GM18502 (cell line): ENCODE results near the gene CYB5R3.

Experiments
- ATAC-seq: cut with Tn5 transposase; IDR thresholded peaks from one replicate; pipeline ENCODE4 v1.9.1; 2021; ENCODE audit warnings: mild to moderate bottlenecking; ENCODE audit not compliant: unreplicated experiment, poor library complexity

The CYB5R3 gene

DNA sequence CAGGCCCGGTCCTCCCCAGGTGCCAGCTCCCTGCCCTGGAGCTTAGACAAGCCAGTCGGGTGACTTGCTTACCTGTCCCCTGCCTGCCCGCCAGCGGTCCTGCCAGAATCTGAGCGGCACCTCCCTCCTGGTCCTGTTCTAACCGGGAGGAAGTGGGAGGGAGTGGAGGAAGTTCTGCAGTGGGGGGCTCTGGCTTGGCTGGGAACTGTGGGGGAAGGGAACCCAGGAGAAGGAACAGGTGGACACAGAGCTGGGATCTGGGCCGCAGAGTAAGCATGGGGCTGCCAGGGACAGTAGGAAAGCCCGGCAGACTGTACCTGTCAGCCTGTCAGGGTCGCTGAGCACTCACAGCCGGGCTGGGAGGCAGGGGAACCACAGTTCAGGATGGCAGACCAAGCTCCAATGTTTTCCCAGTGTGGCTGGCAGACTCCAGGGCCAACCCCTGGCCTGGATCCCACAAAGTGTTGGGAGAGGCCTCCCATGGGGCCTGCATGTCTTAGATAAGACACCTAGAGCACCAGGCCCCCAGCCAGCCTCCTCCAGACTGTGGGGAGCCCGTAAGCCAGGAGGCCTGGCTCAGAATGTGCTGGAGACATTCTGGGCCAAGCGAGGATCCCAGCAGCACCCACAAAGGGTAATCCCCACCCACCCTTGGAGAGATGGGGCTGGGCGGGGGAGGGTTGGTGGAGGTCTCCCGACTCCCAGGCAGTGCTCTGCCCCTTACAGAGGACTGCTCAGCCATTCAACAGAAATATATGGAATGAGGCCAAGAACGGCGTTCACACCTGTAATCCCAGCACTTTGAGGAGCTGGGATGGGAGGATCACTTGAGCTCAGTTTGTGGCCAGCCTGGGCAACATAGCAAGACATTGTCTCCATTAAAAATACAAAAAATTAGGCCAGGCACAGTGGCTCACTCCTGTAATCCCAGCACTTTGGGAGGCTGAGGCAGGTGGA, 2.3 kb downstream of the CYB5R3 start:
- no peak for ATAC-seq

DNA sequence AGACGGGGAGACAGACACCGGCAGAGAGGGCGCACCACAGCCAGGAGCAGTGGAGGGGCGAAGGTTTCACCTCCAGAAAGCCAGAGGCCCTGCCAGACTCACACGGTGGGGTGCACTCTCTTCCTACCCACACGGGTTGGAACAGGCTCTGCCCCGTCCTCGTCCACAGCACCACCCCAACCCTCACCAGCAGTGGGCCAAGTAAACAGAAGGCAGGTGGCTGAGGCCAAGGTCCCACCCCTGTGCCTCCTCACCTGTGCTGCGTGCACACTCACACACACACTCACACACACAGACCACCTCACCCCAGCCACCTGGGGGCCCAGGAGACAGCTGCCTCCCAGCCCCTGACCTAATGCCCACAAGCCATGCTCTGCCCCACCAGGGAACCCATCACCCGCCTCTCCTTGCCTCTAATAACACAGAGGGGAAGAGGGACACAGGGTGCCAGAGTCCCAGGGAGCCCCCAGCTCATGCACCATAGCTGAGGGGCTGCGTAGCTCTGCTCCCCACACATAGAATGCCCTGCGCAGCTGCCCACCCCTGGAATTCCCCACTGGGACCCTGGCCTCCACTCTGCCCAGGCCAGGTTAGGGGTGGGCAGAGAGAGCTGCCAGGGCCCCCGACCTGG, 3.1 kb downstream of the CYB5R3 start:
- ATAC-seq = no peak

DNA sequence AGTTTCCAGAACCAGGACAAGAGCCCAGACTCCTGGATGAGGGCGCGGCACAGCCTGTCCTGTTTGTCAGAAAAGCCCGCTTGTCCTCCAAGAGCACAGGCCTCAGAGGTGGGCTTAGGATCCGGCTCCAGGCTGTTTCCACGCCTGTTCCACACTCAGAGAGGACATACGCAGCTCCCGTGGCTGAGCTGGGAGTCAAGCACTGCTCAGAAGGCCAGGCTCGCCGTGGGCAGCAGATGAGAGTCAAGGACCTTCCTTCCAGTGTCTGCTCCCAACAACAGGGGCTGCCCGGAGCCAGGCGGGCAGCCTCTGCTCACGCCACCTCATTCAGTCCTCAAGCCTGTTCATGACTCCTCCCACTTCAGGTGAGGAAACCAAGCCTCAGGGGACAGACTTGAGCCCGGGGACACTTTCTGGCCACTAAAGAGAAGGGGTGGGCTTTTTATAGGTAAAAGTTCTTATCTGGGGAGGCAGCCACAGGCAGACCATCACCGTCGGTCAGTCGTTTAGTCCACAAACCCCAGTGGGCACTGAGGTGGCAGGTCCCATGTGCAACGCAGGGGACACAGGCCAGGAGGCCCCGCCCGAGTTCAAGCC, 3.8 kb downstream of the CYB5R3 start:
- no peak for ATAC-seq

GRCh38 chr22:42644422-42645340, 4.5 kb downstream of the CYB5R3 start:
- no peak for ATAC-seq

DNA sequence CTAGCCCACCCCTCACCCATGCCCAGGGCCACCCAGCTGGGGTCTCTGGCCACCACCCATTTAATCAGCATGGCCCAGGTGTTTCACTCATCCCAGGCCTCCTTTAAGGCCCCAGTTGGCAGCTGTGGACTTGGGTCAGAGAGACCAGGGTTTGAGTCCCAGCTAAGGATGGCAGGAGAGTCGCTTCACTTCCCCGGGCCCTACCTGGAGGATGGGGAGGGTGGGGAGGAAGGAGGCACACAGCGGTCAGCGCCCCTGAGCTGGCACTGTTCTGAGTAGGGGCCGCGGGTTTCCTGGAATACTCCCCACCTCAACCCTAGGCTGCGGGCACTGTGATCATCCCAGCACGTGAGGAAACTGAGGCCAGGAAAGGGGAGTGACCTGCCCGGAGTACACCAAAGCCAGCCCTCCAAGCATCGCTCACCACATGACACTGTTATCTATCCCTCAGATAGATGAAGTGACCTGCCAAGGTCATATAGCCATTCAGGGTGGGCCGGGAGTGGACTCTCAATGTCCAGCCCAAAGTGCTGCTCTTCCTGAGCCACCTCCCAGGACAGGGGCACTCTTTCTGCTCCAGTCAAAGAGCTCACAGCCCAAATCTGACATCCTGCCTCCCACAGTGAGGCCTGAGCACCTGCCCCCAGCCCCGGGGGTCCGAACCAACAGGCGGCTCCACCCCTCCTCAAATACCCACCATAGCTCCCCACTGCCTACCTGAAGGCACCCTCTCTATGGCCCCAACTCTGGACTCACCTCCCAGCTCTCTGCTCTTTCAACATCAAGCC, 5.4 kb downstream of the CYB5R3 start:
- ATAC-seq = no peak

- ATAC-seq = no peak
These were observed 6.2 kb downstream of the CYB5R3 start for GRCh38 chr22:42642806-42643633.

GRCh38 chr22:42641801-42642413, 7.3 kb downstream of the CYB5R3 start:
- ATAC-seq = no peak

GRCh38 chr22:42639541-42640241, 9.5 kb downstream of the CYB5R3 start:
- ATAC-seq = no peak

DNA sequence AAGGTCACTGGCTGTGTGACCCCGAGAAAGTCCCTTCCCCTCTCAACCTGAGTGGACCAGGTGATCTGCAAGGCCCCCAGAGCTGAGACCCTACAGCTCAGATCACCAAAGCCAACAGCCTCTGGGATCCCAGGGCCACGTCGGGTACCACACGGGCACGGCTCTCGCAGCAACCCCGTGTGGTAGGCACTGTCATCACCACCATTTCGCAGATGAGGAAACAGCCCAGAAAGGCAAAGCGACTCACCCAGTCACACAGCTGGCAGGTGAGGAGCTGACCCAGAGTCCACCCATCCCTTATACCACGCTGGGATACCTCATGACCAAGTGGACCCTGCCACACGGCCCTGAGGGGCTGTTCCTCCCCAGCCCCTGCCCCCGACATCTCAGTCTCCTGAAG, 11.6 kb downstream of the CYB5R3 start:
- no peak for ATAC-seq

DNA sequence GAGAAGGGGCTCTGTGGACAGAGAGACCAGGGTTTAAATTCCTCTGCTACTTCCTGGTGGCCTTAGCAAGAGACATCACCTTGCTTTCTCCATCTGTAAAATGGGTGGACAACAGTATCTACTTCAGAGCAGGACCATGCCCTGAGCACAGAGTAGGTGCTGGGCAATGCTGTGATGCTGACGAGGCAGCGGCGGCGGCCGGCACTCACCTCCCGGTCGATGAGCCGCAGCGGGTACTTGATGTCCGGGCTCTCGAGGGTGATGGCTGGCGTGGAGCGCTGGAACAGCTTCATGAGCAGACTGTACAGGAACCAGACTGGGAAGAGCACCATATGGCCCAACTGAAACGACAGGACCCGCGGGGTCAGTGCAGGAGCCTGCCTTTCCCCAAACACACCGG, 12.7 kb downstream of the CYB5R3 start:
- no peak for ATAC-seq

- ATAC-seq = no peak
These were observed 13.7 kb downstream of the CYB5R3 start for GRCh38 chr22:42635531-42635930.

- no peak for ATAC-seq
These were observed 16.2 kb downstream of the CYB5R3 start for GRCh38 chr22:42633013-42633412.

- no peak for ATAC-seq
These were observed 17.1 kb downstream of the CYB5R3 start for GRCh38 chr22:42632096-42632495.

GRCh38 chr22:42630901-42631602, 18.1 kb downstream of the CYB5R3 start:
- ATAC-seq = no peak

- ATAC-seq = no peak
These were observed 19.0 kb downstream of the CYB5R3 start for GRCh38 chr22:42630211-42630610.

DNA sequence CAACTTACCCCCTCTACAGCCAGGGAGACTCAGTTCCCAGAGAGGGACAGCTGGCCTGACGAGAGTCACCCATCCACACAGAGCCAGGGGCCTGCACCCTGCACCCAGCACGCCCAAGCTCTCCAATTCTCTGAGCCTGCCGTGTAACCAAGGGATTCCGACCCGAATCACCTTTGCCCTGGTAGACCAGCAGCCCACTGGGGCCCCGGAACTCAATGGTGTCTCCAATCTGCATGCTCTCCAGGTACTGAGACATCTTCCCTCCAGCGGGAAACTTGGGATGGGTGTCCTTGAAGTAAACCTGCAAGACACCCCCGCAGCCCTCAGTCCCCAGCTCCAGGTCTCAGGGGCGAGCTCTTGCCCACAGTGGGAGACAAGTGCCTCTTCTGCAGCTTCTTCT, 21.2 kb downstream of the CYB5R3 start:
- ATAC-seq = no peak
